Memory B cell (primary cell): Measurements from ENCODE around the gene IER2.
"Not testable (repeated sequence)": the region's sequence is repeated elsewhere in the genome, so short reads cannot be mapped to it uniquely, and the experiment has no call there.

Source experiments
- ATAC-seq: fragments of 150-1000 bp; cut with Tn5 transposase; 2 replicates; pipeline ENCODE4 v1.10.0; 2021; ENCODE audit warnings: low read depth, mild to moderate bottlenecking, moderate library complexity
- DNase-seq, 2 donors: peaks; one replicate each; pipeline ENCODE4 v3.0.0; 2022; ENCODE audit warnings: low spot score in 2 of 2
- H3K27ac Mint-ChIP-seq: one replicate; pipeline ENCODE4 v1.8.0; 2022; ENCODE audit warnings: mild to moderate bottlenecking, moderate library complexity, mixed read lengths
- H3K27me3 Mint-ChIP-seq: one replicate; pipeline ENCODE4 v1.8.0; 2022; ENCODE audit warnings: mixed read lengths
- H3K36me3 Mint-ChIP-seq: one replicate; pipeline ENCODE4 v1.8.0; 2022; ENCODE audit warnings: mild to moderate bottlenecking, mixed read lengths
- H3K4me1 Mint-ChIP-seq: one replicate; pipeline ENCODE4 v1.8.0; 2022; ENCODE audit warnings: mixed read lengths
- H3K4me3 Mint-ChIP-seq: one replicate; pipeline ENCODE4 v1.8.0; 2022; ENCODE audit warnings: mild to moderate bottlenecking, moderate library complexity, mixed read lengths
- H3K9me3 Mint-ChIP-seq: one replicate; pipeline ENCODE4 v1.8.0; 2022; ENCODE audit warnings: mixed read lengths

Gene IER2

GRCh38 chr19:13159713-13160112, 9.5 kb downstream of the IER2 start:
- Mint-ChIP-seq H3K27ac (peak overlapping the region; percentile 75), H3K4me3 (no peak overlapping the region), H3K4me1 (peaks cover 48% of the 10 kb centered on the region), H3K9me3 (no peaks in the 10 kb centered on the region), H3K36me3 (peaks cover 2% of the 10 kb centered on the region), H3K27me3 (no peaks in the 10 kb centered on the region)
- ATAC-seq (no peak), DNase-seq (no peak)

- no peak overlapping the region for H3K27ac Mint-ChIP-seq
Observed at GRCh38 chr19:13160557-13160956, 10.3 kb downstream of the IER2 start.

GRCh38 chr19:13162724-13163608, 12.8 kb downstream of the IER2 start:
- peak overlapping the region; percentile 84 for H3K4me3 Mint-ChIP-seq

More at GRCh38 chr19:13160557-13160956, 10.3 kb downstream of the IER2 start:
- ATAC-seq (no peak), DNase-seq (no peak)
- no peaks in the 10 kb centered on the region for H3K9me3 Mint-ChIP-seq
- no peak overlapping the region for H3K4me3 Mint-ChIP-seq
- peaks cover 53% of the 10 kb centered on the region for H3K4me1 Mint-ChIP-seq
- H3K36me3 Mint-ChIP-seq: no peaks in the 10 kb centered on the region
- H3K27me3 Mint-ChIP-seq: no peaks in the 10 kb centered on the region

GRCh38 chr19:13163609-13164342, 13.6 kb downstream of the IER2 start:
- no peaks in the 10 kb centered on the region for H3K36me3 Mint-ChIP-seq
- no peaks in the 10 kb centered on the region for H3K27me3 Mint-ChIP-seq
- peaks cover 38% of the 10 kb centered on the region for H3K4me1 Mint-ChIP-seq
- H3K9me3 Mint-ChIP-seq: no peaks in the 10 kb centered on the region
- DNase-seq (peak in 1 of 2 donors; percentile 54), ATAC-seq (peak; percentile 19)
- peak overlapping the region; percentile 58 for H3K4me3 Mint-ChIP-seq
- H3K27ac Mint-ChIP-seq: peak overlapping the region; percentile 92

More at GRCh38 chr19:13162724-13163608, 12.8 kb downstream of the IER2 start:
- peak; percentile 45 to 59 for DNase-seq
- no peaks in the 10 kb centered on the region for H3K27me3 Mint-ChIP-seq
- no peaks in the 10 kb centered on the region for H3K9me3 Mint-ChIP-seq
- peak overlapping the region; percentile 92 for H3K27ac Mint-ChIP-seq
- ATAC-seq: peak; percentile 53
- H3K36me3 Mint-ChIP-seq: no peaks in the 10 kb centered on the region
- H3K4me1 Mint-ChIP-seq: peaks cover 44% of the 10 kb centered on the region

GRCh38 chr19:13164343-13165161, 14.3 kb downstream of the IER2 start:
- Mint-ChIP-seq H3K9me3 (no peaks in the 10 kb centered on the region), H3K4me1 (peaks cover 46% of the 10 kb centered on the region), H3K27me3 (no peaks in the 10 kb centered on the region), H3K27ac (peak overlapping the region; percentile 92), H3K36me3 (no peaks in the 10 kb centered on the region), H3K4me3 (peak overlapping the region; percentile 50)
- DNase-seq (no peak), ATAC-seq (no peak)

- Mint-ChIP-seq H3K36me3 (no peaks in the 10 kb centered on the region), H3K9me3 (no peaks in the 10 kb centered on the region), H3K4me1 (peaks cover 52% of the 10 kb centered on the region), H3K27me3 (no peaks in the 10 kb centered on the region), H3K27ac (peak overlapping the region; percentile 92), H3K4me3 (peak overlapping the region; percentile 21)
- no peak for DNase-seq
- no peak for ATAC-seq
Observed at GRCh38 chr19:13165162-13165997, 15.2 kb downstream of the IER2 start.

GRCh38 chr19:13166151-13166550, 15.9 kb downstream of the IER2 start:
- not testable (repeated sequence) for H3K9me3 Mint-ChIP-seq, H3K27me3 Mint-ChIP-seq, H3K4me3 Mint-ChIP-seq, ATAC-seq, DNase-seq, H3K36me3 Mint-ChIP-seq
- Mint-ChIP-seq H3K4me1 (peaks cover 52% of the 10 kb centered on the region), H3K27ac (peak overlapping the region; percentile 92)

GRCh38 chr19:13169769-13170168, 19.6 kb downstream of the IER2 start:
- Mint-ChIP-seq H3K27me3 (no peaks in the 10 kb centered on the region), H3K9me3 (no peaks in the 10 kb centered on the region), H3K4me3 (no peak overlapping the region), H3K27ac (peak overlapping the region; percentile 85), H3K4me1 (peaks cover 47% of the 10 kb centered on the region), H3K36me3 (no peaks in the 10 kb centered on the region)
- ATAC-seq (no peak), DNase-seq (no peak)

GRCh38 chr19:13171146-13171545, 20.9 kb downstream of the IER2 start:
- peaks cover 42% of the 10 kb centered on the region for H3K4me1 Mint-ChIP-seq
- no peak for ATAC-seq

GRCh38 chr19:13172346-13173138, 22.3 kb downstream of the IER2 start:
- Mint-ChIP-seq H3K9me3 (no peaks in the 10 kb centered on the region), H3K27ac (peak overlapping the region; percentile 84), H3K4me1 (peaks cover 37% of the 10 kb centered on the region), H3K36me3 (no peaks in the 10 kb centered on the region), H3K27me3 (no peaks in the 10 kb centered on the region), H3K4me3 (peak overlapping the region; percentile 51)
- ATAC-seq (no peak), DNase-seq (no peak)

More at GRCh38 chr19:13171146-13171545, 20.9 kb downstream of the IER2 start:
- Mint-ChIP-seq H3K27me3 (no peaks in the 10 kb centered on the region), H3K36me3 (no peaks in the 10 kb centered on the region), H3K4me3 (no peak overlapping the region), H3K9me3 (no peaks in the 10 kb centered on the region), H3K27ac (peak overlapping the region; percentile 84)
- no peak for DNase-seq

- no peaks in the 10 kb centered on the region for H3K36me3 Mint-ChIP-seq
- peak overlapping the region; percentile 24 for H3K4me3 Mint-ChIP-seq
- H3K9me3 Mint-ChIP-seq: no peaks in the 10 kb centered on the region
- H3K27me3 Mint-ChIP-seq: no peaks in the 10 kb centered on the region
- DNase-seq (no peak), ATAC-seq (no peak)
- peak overlapping the region; percentile 84 for H3K27ac Mint-ChIP-seq
- peaks cover 34% of the 10 kb centered on the region for H3K4me1 Mint-ChIP-seq
Observed at GRCh38 chr19:13173139-13173737, 23.0 kb downstream of the IER2 start.

- no peak overlapping the region for H3K4me3 Mint-ChIP-seq
- H3K27me3 Mint-ChIP-seq: no peaks in the 10 kb centered on the region
- DNase-seq (no peak), ATAC-seq (no peak)
- no peak overlapping the region for H3K27ac Mint-ChIP-seq
- peaks cover 24% of the 10 kb centered on the region for H3K4me1 Mint-ChIP-seq
- H3K9me3 Mint-ChIP-seq: no peaks in the 10 kb centered on the region
- no peaks in the 10 kb centered on the region for H3K36me3 Mint-ChIP-seq
Observed at GRCh38 chr19:13176345-13176744, 26.1 kb downstream of the IER2 start.
